GM12873 (cell line): ENCODE measurements around the gene MRPL32.

Experiments used
- TF ChIP-seq, protein P1 (sequence below): IDR thresholded peaks from 2 replicates; pipeline ENCODE4 v1.5.1; 2012; ENCODE audit warnings: low read depth, mild to moderate bottlenecking, moderate library complexity, low read length, control low read depth; ENCODE audit not compliant: insufficient read depth; ENCODE audit errors: missing control alignments

MRPL32 gene

DNA sequence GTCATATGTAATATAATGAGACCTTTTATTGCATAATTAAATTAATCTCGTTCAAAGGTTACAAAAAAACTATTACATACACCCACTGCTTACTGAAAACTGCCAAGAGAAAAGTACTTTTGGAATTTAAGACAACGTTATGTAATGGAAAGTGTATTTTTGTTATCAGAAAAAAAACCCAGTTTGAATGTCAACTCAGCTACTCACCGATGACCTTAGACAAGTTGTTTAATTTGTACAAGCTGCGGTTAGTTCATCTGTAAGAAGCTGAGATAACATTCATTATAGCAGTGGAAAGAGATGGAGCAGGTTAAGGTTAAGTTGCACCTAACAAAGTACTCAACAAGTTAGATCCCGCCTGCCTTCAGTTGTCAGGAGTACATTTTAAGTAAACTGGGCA is 1.3 kb upstream of the MRPL32 start:
- TF ChIP-seq, protein P1, sequence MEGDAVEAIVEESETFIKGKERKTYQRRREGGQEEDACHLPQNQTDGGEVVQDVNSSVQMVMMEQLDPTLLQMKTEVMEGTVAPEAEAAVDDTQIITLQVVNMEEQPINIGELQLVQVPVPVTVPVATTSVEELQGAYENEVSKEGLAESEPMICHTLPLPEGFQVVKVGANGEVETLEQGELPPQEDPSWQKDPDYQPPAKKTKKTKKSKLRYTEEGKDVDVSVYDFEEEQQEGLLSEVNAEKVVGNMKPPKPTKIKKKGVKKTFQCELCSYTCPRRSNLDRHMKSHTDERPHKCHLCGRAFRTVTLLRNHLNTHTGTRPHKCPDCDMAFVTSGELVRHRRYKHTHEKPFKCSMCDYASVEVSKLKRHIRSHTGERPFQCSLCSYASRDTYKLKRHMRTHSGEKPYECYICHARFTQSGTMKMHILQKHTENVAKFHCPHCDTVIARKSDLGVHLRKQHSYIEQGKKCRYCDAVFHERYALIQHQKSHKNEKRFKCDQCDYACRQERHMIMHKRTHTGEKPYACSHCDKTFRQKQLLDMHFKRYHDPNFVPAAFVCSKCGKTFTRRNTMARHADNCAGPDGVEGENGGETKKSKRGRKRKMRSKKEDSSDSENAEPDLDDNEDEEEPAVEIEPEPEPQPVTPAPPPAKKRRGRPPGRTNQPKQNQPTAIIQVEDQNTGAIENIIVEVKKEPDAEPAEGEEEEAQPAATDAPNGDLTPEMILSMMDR = no peak

DNA sequence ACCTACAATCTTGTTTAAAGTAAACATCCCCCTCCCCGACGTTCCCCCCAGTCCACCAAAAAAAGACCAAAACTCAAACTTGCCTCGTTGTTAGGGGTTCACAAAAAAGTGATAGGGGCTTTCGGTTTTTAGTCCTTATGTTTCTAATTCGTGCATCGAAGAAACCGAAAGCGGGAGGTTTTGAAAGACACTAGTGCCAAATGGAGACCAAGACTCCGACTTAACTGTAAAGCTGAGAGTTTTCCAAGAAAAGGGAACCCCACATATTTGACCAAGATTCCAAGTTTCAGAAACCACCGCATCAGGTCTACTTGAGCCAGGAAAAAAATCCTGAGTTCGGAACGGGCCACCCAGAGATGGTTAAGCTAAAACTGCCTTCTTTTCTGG is 736 bp upstream of the MRPL32 start:
- TF ChIP-seq, protein P1 = no peak

DNA sequence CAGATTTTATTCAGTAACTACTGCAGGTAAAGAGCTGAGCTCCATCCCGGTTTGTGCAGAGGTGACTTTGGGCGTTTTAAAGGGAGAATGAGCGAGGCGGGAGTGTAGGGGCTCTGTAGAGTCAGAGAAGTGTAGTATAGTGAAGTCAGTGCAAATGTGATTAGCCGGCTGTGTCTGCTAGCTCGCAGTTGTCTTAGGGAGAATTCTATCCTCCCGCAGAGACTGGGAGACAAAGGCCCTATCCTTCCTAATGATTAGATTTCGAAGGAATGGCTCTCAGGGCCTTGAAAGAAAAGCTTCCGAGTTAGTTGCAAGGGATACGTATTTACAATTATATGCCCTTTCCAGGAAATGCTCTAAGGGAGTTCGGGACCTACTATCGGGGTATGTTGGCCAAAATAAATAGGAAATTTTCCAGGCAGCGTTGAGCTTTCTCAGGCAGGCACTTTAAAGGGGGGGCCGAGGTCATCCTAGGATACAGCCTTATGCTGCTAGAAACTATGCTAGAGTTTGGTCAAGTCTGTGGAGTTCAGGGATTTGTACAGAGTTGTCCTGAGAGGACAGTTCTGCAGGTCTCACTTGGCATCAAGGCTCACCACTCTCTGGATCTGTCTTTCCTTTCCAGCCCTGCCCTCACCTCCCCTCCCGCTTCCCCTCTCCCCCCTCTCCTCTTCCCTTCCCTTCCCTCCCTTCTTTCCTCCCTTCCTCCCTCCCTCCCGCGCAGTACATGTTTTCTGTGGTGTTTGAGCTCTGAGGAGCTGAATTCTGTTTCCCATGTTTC is 825 bp downstream of the MRPL32 start:
- TF ChIP-seq, protein P1 = no peak

DNA sequence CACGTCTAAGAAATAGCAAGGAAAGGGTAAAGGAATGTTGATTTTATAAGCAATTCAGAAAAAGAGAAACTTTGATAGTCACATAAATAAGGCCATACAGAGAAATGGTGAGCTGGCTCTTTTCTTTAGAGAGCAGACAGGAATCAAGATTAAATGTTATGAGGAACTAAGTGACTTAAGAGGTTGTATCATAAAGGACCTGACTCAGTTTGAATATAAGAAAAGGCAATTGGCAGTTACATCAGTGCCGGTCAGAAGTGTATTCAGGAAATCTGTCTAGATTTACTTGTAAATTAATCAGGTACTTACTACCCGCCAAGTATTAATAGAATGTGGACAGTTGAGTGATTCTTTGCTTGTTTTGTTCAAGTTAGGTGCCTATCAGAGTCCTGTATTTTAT is 2.1 kb downstream of the MRPL32 start:
- TF ChIP-seq, protein P1 = no peak

DNA sequence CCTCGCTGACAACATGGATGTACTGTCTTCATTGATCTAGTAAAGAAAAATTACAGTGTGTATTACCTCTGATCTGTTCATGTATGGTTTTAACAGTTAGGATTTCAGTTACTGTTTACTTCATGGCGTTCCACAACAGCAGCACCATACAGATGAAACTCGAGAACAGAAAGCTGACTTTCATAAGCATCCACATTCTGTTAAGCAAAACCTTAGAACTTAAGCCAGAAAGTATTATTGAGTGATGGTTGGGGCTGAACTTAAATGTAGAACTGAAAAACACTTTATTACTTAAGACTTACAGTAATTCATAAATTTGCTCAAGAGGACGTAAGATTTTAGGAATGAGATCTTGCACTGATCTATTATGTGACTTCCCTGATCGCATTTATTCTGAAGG is 3.7 kb downstream of the MRPL32 start:
- TF ChIP-seq, protein P1 = no peak

DNA sequence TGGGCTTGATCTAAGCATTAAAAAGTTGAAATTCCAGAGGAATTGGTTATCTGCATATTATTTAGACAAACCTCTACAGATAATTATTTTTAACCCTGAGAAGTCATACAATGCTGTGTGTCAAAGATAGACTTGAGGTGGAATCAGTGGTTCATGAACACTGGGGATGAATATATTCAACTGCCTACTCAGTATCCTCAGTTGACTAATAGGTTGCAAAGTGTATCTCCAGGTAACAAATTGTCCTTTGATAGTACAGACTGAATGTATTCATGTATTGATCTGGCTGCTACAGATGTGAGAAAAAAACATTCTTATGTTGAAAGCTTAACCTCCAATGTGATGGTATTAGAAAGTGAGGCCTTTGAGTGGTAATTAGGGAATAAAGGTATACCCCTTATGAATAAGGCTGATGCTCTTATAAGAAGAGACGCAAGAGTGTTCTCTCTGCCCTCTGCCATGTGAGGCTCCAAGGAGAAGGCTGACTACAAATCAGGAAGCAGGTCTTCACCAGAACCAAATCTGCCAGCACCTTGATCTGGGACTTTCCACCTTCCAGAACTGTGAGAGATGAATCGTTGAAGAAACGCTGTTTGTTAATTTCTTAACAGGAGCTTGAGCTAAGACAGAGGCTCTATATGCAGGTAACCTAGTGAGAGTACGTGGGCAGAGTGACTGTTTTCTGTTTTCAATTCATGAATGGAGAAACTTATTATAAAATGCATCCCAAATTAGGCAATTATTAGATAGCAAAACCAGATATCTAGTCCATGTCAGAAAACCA is 7.5 kb downstream of the MRPL32 start:
- TF ChIP-seq, protein P1 = no peak
